HG03521 (cell line): Measurements from ENCODE around the gene LGALS3BP.

ENCODE experiments used
- ATAC-seq: cut with Tn5 transposase; IDR thresholded peaks from one replicate; pipeline ENCODE4 v1.9.1; 2021; ENCODE audit warnings: mild to moderate bottlenecking, moderate library complexity; ENCODE audit not compliant: unreplicated experiment

Gene LGALS3BP

GRCh38 chr17:79014158-79014758 lies 34.5 kb upstream of the LGALS3BP start:
- no peak for ATAC-seq

DNA sequence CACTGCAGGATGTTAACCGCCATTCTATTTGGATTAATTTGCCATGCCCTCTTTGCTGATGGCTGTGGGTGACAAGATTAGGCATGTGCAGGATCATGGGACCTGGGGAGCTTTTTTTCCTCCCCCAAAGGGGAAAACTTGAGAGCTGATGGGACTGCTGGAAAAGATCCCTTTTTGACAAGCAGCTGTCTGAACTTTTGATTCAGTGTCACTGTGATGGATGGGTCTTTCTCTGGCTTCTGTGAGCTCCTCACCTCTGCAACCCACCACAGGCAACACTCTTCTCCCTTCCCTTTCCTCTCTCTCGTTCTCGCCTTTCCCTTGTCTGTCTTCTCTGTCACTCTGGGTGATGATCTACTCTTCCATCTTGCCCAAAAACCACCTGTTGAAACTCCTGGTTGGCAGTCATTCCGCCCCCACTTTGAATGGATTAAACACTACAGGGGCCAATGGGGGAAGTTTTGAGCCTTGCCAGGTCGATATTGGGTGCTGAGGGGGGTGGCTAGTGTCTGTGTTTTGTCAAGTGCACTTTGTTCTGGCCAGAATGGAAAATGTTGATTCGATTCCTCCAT lies 32.9 kb upstream of the LGALS3BP start:
- ATAC-seq, result no peak

DNA sequence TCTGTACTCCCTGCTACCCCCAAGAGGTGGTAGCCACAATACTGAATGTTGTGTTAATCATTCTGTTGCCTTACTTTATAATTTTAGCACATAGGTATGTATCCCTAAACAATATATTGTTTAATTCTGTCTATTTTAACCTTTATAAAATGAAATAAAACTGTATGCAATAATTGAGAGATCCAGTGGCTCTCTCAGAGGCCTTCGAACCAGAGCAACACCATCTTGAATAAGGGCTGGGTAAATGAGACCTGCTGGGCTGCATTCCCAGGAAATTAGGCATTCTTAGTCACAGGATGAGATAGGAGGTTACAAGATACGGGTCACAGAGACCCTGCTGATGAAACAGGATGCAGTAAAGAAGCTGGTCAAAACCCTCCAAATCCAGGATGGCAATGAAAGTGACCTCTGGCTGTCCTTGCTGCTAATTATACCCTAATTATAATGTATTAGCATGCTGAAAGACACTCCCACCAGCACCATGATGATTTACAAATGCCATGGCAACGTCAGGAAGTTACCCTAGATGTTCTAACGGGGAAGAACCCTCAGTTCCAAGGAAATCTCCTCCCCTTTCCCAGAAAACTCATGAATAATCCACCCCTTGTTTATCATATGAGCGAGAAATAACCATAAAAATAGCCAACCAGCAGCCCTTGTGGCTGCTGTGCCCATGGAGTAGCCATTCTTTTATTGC lies 31.9 kb upstream of the LGALS3BP start:
- ATAC-seq, result no peak

DNA sequence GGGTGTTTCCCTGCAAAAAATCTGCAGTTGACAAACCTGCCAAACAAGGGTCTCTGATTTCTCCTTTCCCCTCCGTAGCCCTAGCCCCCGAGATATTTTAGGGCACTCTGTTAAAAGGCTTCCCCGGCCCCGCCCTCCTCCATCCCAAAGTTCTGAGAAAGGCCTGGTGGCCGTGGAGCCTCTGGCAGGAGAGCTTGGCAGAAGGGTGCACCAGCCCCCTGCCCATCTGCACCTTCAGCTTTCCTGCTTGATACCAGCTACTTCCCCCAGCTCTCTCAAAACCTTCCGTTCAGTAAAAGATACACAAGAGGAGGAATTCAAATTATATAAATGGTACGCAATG lies 30.6 kb upstream of the LGALS3BP start:
- ATAC-seq, result no peak

DNA sequence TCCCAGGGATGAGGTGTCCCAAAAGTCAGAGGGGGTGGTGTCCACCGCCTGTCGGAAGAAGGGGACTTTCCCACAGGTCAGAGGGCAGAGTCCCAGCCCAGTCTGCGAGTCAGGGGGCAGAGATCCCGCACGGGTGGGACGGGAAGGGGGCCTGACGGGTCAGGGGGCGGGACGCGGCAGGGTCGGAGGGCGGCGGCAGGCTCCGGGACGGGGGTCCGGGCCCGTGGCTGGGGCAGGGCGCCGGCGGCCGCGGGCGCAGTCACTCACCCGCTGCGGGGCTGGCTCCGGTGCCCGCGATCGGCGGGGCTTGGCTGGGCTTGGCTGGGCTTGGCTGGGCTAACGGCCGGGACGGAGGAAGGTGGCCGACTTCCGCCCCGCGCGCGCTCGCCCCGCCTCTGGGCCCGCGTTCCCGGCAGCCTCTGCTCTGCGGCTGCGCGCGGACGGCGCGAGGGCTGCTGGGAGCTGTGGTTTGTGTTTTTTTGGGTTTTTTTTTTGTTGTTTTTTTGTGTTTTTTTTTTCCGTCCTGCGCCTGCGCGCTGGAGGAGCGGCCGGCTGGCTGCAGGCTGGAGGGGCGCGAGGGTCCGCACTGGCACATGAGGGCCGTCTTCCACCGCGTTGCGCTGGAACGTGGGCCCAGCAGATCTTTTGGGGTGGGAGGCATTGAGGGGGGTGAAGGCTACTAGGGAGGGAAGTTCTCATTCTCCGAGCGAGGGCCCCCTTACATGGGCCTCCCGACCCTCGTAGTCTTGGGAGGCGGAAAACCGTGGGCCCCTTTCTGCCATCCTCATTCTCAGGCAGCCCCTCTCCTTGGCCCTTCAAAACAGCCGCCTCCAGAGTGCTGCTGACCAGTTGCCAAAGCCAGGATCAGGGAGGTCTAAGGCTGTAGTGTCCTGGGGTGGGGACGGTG lies 29.9 kb upstream of the LGALS3BP start, which contains the start of gene CANT1:
Gene CANT1 (minus strand): TSS at position 368 of the 907 bp plus-strand sequence. CDS start 12,142 bp downstream, outside the sequence.
- peak; percentile 91 for ATAC-seq

- no peak for ATAC-seq
These were observed 29.1 kb upstream of the LGALS3BP start for GRCh38 chr17:79008666-79009387.

DNA sequence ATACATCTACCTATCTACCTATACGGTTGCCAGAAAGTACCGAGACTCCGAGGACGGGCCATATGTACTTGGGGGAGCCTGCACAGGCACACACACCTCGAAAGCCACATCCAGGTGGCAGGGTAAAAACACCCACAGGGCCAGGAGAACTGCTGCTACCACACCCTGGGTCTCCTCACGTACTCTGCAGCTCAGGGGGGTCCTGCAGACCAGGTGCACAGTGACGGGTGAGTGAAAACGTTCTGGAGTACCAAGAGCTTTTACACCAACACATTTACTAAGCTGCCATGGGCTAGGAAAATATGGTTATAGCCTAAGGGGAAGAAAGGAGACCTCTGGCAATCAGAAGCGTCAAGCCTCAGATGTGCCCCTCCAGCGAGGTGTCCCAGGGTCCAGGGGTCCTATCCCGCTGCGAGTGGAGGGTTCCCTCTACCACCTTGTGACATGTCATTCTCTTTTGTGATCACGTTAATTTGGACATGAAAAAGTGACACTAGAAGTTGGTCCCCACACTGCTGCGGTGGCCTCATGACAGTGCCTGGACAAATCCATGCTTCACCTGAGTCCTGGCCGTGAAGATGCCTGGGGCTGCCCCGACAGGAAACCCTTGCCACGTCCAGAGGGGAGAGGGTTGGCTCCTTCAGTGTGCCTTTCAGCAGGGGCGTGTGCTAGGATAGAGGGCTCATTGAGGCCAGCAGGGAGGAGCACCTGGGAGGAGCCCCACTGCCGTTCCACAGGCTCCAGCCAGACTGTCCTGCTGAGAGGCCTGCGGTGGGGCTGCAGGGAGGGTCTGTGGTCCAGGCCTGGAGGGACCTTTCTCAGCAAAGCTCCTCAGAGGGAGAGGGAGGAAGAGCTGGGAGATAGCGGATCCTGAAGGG lies 28.0 kb upstream of the LGALS3BP start:
- ATAC-seq, result no peak

GRCh38 chr17:79006794-79007503 lies 27.2 kb upstream of the LGALS3BP start:
- no peak for ATAC-seq

DNA sequence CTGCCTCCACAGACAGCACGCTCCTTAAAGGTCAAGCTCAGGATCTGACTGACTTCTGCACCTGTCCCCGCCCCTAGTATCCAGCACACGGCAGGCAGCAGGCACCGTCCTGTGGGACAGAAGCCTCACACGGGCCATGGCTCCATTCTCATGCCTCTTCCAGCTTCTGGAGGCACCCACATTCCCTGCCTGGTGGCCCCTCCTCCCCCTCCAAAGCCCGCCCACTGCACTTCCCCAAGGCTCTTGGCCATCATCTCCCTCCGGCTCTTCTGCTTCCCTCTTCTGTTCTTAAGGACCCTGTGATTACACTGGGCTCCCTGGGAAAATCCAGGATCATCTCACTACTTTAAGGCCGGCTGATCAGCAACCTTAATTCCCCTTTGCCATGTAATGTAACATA lies 26.3 kb upstream of the LGALS3BP start:
- no peak for ATAC-seq

GRCh38 chr17:79005063-79005861 lies 25.5 kb upstream of the LGALS3BP start:
- no peak for ATAC-seq

DNA sequence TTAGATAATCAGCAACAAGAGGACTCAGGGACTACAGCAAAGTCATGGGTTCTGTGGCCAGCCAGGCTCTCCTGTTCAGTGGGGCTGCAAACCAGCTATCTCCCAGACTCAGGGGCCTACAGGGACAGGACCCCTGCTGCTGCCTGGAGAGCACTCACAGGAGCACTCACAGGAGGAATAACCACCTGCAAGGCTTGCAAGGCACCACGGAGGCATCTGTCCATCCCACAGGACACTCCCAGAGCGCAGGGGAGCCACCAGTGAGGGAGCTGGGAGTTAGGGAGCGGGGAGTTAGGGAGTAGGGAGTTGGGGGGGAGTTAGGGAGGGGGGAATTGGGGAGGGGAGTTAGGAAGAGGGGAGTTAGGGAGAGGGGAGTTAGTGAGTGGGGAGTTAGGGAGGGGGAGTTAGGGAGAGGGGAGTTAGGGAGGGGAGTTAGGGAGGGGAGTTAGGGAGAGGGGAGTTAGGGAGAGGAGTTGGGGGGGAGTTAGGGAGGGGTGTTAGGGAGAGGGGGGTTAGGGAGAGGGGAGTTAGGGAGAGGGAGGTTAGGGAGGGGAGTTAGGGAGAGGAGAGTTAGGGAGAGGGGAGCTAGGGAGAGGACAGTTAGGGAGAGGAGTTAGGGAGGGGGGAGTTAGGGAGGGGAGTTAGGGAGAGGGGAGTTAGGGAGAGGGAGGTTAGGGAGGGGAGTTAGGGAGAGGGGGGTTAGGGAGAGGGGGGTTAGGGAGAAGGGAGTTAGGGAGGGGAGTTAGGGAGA lies 24.1 kb upstream of the LGALS3BP start:
- ATAC-seq, result no peak

GRCh38 chr17:79002796-79003593 lies 23.3 kb upstream of the LGALS3BP start:
- no peak for ATAC-seq

DNA sequence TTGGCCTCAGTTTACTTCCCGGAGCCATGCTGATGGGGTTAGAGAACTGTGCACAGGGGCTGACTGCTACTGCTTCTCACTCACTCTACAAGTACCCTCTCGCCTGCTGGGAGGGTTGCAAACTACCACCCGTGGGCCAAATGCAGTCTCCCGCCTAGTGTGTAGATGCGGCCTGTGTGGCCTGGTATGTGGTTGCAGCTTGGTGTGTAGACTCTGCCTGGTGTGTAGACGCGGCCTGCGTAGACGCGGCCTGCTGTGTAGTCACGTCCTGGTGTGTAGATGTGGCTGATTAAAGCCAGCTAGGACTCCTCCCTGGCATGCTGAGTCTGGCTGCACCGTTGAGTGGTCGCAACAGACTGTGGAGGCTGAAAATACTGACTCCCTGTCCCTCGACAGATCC lies 22.6 kb upstream of the LGALS3BP start:
- ATAC-seq, result no peak

- no peak for ATAC-seq
These were observed 21.7 kb upstream of the LGALS3BP start for GRCh38 chr17:79001190-79002020.

GRCh38 chr17:79000396-79001189 lies 20.9 kb upstream of the LGALS3BP start:
- no peak for ATAC-seq
